Measurements from ENCODE around the gene ACBD4. TPM values are rescaled to one million over a fixed set of nuclear protein-coding genes. Genes with fewer than 3 reads are reported as not detected.

ACBD4 gene
- total RNA-seq, 1 donor from 2014 or later = 4.1 TPM

DNA sequence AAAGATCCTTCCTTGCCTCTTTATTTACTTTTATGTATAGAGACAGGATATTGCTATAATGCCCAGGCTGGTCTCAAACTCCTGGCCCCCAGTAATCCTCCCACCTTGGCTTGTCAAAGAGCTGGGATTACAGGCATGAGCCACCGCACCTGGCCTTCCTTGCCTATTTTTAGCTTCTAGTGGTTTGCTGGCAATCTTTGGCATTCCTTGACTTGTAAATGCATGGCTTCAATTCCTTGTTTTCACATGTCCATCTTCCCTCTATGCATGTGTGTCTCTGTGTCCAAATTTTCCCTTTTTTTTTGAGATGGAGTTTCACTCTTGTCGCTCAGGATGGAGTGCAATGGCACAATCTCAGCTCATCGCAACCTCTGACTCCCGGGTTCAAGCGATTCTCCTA lies 48.7 kb downstream of the ACBD4 start:
- no peak for DNase-seq (ENCODE audit: low read depth in 2 of 2)

DNA sequence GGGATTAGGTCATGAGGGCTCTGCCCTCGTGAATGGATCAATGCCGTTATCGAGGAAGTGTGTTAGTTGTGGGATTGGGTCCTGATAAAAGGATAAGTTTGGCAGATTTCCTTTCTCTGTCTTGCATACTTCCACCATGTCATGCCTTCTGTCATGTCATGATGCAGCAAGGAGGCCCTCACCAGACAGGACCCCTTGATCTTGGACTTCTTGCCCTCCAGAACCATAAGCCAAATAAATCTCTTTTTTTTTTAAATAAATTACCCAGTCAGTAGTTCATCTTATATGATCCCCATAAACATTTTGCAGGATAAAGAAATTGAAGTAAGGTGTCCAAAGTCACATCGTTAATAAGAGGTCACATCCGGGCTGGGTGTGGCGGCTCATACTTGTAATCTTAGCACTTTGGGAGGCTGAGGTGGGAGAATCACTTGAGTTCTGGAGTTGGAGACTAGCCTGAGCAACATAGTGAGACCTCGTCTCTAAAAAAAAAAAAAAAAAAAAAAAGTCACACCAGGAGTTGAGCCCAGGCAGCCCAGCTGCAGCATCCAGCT lies 51.4 kb downstream of the ACBD4 start:
- no peak for DNase-seq (ENCODE audit: low read depth in 2 of 2)

DNA sequence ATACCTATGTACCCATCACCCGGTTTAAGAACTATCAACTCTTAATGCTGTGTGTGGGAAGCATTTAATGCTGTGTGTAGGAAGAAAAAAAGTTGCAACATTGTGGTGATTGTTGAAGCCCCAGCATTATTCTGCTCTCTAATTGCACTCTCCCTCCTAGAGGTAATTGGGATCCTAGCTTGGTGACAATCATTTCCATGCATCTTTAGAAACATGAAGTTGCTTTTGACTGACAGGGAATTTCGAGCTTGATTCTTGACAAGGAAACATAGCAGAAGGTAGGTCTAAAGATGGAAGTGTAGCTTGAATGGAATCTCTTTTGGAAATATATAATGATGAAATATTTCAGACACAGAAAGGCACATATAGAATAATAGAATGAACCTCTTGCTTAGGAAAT lies 53.5 kb downstream of the ACBD4 start:
- DNase-seq (ENCODE audit: low read depth in 2 of 2) = no peak

DNA sequence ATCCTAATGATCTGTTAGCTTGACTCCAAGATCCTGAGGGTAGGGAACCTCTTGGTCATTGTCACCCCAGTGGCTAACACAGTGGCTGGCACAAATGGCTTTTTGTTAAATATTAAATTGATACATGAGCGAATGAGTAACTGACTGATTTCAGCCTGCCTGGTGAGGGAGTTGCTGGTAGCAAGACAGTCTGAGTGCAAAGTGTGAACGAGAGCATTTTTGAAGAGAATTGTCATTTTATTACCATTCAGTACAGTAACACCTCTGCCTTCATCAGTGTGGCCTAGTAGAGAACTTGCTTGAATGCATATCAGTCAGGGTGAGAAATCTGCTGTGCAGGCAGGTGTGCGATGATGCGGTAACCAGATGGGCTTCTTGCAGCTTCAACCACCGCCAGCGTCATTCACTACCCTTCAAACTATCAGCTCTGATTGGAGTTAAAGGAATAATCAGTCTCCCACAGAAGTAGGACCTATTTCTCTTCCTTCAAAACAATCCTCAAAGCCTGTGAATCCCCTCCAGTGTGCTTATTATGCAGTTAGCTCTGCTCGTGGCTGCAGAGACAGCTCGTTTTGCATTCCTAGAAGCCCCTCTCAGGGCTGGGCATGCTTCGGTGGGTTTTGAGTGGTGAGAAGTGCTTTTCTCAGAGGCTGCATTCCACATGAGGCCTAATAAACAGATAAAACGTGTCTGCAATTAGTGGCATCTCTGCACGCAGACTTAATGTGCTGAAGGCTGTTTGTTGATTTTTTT lies 55.2 kb downstream of the ACBD4 start:
- DNase-seq (ENCODE audit: low read depth in 2 of 2) = no peak

Other genes with a start within 250 kb of the ACBD4 start
- gene EFTUD2, start 236.2 kb upstream of the ACBD4 start, total RNA-seq = 145 and 156 TPM in 2 replicates
- 0.13 TPM in 1 of 2 replicates, not detected in the other for gene GFAP, start 220.2 kb upstream of the ACBD4 start, total RNA-seq
- 1.4 and 2.3 TPM in 2 replicates for gene KIF18B, start 187.9 kb upstream of the ACBD4 start, total RNA-seq
- under 0.01 and 0.13 TPM in 2 replicates for gene C1QL1, start 167.4 kb upstream of the ACBD4 start, total RNA-seq
- gene DCAKD, start 84.1 kb upstream of the ACBD4 start, total RNA-seq = 22.2 and 32.2 TPM in 2 replicates
- gene NMT1, start 74.4 kb upstream of the ACBD4 start, total RNA-seq = 82.6 and 100 TPM in 2 replicates
- 12.7 and 13.0 TPM in 2 replicates for gene PLCD3, start 3.2 kb upstream of the ACBD4 start, total RNA-seq
- 4.9 and 8.2 TPM in 2 replicates for gene HEXIM1, start 12.8 kb downstream of the ACBD4 start, total RNA-seq
- 3.2 and 3.7 TPM in 2 replicates for gene HEXIM2, start 26.2 kb downstream of the ACBD4 start, total RNA-seq
- gene FMNL1, start 86.2 kb downstream of the ACBD4 start, total RNA-seq = 2.6 and 2.9 TPM in 2 replicates
- gene SPATA32, start 126.4 kb downstream of the ACBD4 start, total RNA-seq = not detected in 2 replicates
- 1.4 and 1.9 TPM in 2 replicates for gene MAP3K14, start 181.3 kb downstream of the ACBD4 start, total RNA-seq